GM21367 (cell line): ENCODE data around the gene ZDHHC14.

ENCODE experiments used
- ATAC-seq: cut with Tn5 transposase; IDR thresholded peaks from one replicate; pipeline ENCODE4 v1.9.1; 2021; ENCODE audit not compliant: unreplicated experiment

Gene ZDHHC14

DNA sequence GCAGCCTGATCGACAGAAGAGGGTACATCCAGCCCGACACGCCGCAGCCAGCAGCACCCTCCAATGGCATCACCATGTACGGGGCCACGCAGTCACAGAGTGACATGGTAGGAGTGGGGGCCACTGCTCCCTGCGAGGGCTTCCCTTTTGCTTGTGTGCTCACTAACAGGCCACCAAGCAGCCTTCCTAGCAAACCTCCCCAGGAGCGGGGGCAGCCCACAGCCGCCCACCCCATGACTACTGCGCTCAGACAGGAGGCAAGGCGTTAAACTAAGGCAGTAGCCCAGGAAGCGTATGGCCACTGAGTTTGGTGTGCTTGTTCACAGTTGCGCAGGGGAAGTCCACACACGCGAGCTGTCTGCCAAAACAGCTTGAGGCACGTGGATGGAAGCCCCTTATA lies 272.5 kb downstream of the ZDHHC14 start:
- no peak for ATAC-seq

DNA sequence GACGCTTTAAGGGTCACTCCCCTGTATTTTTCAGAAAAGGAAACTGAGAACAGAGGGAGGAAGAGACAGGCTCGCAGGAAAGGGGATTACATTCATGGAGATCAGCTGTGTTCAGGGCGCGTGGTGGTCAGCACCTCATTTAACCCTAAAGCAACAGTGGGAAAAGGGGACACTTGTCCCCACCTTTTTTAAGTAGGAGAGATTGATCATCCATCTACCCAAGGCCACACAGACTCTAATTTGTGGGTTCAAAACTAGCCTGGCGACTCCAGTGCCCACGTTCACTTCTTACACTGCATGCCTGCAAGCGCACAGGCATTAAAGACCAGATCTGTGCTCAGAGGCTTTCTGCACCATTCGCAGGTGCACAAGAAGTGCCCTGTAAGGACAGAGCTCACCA lies 274.1 kb downstream of the ZDHHC14 start:
- no peak for ATAC-seq

DNA sequence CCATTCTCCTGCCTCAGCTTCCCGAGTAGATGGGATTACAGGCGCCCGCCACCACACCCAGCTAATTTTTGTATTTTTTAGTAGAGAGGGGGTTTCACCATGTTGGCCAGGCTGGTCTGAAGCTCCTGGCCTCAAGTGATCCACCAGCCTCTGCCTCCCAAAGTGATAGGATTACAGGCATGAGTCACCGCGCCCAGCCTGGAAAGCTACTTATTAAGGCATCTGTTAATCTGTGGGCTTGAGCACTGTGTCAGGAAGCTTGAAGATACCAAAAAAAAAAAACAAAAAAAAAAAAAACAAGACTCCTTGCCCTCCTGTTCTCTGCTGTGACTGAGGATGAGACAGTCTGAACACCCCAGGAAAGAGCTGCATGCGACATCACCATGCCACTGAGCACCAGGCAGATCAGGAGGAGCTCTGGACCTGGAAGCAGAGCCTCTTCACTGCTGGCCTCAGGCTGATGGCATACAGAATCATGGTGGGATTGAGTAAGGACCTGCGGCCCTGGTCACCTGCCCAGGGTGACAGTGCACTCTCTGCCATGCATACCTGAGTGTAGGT lies 275.5 kb downstream of the ZDHHC14 start:
- ATAC-seq = no peak

DNA sequence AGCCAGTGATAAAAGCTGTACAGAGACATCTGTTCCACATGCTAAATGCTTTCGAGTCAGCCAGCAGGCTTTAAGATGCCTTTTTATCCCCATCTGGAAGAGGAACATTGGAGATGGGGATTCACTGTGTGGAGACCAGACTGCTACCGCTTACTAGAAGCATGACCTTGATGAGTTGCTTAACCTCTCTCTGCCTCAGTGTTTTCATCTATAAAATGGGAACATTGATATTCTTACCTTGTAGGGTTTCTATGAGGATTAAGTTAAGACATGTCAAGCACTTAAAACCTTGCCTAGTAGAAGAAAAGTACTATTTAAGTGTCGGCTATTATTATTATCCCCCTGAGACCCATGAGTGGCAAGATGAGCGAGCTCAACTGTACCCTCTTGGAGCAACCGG lies 276.8 kb downstream of the ZDHHC14 start:
- ATAC-seq = no peak

DNA sequence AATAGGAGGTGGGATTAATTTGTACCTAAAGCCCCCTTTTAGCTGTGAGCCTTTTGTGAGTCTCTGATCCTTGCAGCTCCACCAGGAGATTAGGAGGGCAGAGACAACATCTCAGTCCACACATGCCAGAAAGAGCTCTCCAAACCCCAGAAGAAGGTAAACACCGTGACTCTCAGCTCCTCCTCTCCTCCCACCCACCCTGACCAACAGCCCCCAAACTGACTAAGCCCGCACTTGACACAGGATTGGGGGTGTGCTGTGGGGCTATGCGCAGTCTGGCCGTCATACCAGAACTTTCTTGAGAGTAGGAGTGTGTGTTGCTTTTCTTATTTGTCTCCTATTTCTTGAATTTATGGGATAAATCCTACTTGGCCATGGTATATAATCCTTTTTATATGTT lies 277.3 kb downstream of the ZDHHC14 start:
- ATAC-seq = no peak

DNA sequence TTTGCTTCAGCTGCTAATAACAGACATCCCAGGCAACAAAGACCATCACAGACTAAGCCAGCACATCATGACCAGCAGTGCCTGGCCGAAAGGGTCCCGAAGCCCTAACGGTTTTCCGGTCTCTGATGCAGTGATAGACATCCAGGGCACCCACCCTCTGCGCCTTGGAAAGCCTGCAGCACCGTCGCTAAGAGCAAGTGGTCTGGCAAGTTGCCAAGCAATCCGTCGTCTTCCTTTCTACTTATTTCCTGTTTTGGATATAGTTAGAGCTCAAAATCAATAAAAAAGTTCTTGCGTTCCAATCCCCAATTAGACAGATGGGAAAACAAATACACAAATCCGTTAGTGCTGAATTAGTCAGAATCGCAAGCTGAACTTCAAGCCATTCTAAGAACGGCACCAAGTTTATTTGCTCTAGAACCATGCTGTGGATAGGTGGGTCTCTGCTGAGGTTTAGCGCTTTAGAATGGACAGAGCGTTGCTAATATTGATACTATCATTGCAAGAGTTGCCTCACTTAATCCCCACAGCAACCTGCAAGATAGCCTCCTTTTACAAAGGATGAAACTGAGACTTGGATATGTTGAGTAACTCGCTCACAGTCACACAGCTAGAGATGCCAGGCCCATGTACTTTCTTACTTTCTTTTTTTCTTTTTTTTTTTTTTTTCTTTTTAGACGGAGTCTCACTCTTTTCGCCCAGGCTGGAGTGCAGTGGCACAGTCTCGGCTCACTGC lies 278.7 kb downstream of the ZDHHC14 start:
- no peak for ATAC-seq

DNA sequence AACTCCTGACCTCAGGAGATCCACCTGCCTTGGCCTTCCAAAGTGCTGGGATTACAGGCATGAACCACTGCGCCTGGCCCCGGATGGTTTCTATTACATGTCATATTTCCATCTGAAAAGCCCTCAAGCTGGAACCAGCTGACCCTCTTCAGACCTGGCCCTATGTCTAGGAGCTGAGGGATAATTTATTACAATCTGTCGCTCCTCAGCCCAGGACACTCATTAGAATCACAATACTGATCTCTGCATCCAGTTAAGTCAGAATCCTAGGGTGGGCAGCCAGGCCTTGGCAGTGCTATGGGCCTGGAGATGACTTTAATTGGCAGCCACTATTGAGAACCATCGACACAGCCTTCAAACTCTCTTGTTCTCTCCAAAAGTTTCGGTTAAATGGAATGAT lies 279.4 kb downstream of the ZDHHC14 start:
- ATAC-seq = no peak

DNA sequence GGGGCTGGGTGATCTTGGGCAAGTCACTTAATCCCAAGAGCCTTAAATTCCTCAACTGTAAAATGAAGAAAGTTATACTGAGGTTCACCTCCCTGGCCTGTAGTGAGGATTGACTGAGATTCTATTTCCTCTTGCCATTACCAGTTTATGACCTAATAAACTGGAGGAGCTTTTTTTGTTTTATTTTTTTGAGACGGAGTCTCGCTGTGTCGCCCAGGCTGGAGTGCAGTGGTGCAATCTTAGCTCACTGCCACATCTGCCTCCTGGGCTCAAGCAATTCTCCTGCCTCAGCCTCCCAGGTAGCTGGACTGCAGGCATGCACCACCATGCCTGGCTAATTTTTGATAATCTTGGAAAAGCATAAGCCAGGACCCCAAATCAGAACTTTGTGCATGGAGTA lies 280.7 kb downstream of the ZDHHC14 start:
- ATAC-seq = no peak

DNA sequence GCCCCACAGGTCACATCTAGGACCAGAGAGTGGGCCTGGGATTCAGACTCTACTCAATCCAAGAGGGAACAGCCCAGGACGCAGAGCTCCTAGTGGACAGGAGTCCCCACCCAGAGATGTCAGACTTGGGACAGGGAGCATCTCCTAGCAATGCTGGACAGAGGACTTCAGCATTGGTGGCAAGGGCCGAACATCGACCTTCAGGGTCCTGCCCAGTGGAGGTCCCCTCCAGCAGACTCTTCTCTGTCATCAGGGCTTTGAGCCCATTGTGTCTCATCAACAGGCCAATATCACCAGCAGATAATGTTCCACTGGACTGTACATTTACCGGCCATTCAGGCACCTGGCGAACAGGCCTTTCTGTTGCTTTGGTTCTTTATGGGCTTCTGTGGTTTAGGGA lies 282.3 kb downstream of the ZDHHC14 start:
- no peak for ATAC-seq

DNA sequence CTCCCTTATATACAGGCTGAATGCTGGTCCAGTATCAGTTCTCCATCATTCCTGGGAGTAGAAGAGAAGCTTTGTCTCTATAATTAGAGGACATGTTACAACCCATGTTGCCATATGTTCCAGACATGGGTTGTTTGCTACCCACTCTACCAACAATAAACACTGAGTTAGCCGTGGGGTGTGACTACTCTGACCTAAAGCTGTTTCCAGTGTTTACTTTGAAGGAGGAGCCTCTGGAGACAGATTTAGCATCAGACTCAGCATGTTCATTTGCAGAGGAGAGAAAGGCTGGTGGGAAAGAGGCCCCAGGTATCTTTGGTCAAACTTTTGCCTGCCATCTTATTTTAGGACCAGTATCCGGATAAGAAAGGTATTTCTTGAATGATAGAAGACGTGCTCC lies 284.2 kb downstream of the ZDHHC14 start:
- ATAC-seq = no peak

DNA sequence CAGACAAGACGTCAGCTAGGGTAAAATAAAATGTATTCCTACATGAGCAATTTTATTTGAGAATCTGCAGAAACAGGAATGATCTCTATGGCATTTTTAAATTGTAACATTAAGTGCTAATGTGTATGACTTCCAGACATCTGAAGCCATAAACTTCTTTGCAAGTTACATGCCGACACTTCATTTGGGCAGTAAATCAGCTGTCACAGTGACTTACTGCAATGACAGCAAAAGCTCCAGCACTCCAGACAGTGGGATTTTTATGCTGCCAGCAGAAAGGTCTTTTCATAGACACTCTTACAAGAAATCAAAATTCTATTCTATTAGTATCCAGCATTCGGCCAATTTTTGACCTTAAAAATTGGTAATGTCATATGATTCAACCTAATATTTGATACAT lies 285.7 kb downstream of the ZDHHC14 start:
- no peak for ATAC-seq

DNA sequence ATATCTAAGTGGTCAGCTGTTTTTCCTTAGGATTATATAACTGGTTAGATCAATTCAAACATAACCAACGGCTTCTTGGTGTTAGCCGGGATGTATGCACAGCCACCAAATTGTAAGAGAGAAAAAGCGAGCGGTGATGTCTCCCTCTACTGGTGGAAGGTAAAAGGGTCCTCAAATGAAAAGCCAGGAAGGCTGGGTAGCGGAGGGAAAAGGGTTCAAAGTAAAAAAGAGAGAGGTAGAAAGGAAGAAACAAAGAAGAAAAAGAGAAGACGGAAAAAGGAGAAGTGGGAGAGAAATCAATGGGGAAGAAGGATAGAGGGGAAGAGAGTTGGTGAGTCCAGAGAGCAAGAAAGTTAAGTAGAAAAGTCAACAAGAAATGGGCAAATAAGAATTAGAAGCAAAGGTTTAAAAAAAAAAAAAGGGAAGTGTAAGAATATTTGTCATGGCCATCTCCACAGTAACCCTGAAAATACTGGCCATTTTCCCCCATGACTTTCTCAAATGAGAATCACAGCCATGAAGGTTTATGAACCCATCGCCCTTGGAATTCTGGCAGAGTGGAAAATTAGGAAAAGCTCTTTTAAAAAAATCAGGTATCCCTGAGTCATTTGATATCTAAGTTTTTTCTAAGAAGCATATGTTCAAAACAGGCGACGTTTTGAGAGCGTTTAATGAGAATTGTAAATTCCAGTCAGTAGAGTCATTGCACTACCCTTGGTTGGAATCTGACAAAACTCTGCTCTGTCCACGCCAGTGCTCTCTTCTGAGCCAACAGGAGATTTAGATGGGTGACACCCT lies 286.4 kb downstream of the ZDHHC14 start:
- no peak for ATAC-seq

DNA sequence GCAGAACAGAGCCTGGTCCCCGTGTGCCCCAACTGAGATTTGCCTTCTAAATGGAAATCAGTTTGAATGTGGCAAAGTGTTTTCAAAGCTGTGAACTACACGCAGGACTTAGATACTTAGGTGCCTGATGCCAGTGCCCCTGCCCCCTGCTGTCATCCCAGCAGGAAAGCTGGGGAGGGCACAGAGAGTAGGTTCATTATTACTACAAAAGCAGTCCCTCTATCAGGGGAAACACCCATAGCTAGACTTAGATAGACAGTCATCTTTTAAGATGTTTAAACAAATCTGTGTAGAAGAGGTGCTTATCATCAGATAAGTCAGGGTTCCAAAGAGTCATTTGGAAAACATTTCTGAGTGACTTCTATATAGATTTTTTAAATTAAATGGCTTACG lies 287.0 kb downstream of the ZDHHC14 start:
- no peak for ATAC-seq

DNA sequence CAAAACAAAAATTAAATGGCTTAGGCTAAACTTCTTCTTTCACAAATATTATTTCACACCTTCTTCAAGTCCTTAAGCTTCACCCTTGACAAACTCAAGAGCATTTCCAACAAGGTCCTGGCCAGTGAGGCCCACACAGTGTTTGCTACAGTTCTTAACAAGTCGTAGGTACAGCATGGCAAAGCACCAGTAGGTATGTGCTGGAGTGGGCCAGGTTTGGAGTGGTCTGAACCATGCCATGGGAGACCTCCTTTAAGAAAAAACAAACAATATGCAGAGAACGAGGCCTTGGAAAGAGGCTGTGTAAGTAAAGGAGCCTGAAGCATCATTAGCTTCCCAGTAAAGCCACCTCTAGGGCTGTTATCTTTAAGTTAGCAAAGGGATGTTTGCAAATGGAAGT lies 287.7 kb downstream of the ZDHHC14 start:
- ATAC-seq = no peak

DNA sequence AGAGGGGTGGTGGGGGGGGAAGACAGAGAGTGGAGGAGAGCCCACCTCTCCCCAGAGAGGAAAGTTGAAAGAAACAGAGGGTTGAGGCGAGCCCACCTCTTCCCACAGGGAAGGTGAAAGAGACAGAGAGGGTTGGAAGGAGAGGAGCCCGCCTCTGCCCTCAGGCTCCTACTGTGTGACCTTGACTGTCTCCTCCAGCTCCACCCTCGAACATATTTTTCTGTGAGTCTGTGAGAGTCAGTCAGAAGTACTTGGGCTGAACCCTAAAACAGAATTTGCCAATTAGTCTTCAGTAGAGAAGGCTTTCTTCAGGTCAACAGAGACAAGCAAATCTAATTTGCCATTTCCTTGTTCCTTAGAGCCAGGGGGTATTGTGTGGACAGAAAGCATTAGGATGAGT lies 288.3 kb downstream of the ZDHHC14 start:
- no peak for ATAC-seq

DNA sequence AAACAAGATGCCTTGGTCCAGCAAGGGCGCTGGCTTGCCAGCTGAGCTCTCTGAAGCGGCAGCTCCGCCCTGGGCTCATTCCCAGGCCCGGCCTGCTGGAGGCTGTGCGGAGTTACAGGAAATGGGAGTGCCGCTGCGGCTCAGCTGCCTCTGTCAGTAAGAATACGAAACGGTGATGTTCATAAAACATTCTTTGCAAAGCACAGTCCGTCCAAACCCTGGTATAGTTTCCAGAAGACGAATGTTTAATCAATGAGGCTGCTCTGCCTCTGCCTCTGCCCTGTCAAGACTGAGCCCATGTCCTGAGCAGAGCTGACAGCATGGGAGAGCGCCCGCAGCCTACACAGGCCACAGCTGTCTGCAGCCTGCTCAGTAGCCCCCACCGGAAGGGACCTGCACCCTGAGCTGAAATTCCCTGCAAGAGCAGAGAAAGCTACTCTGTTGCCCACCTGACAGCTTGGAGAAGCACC lies 288.8 kb downstream of the ZDHHC14 start:
- no peak for ATAC-seq

DNA sequence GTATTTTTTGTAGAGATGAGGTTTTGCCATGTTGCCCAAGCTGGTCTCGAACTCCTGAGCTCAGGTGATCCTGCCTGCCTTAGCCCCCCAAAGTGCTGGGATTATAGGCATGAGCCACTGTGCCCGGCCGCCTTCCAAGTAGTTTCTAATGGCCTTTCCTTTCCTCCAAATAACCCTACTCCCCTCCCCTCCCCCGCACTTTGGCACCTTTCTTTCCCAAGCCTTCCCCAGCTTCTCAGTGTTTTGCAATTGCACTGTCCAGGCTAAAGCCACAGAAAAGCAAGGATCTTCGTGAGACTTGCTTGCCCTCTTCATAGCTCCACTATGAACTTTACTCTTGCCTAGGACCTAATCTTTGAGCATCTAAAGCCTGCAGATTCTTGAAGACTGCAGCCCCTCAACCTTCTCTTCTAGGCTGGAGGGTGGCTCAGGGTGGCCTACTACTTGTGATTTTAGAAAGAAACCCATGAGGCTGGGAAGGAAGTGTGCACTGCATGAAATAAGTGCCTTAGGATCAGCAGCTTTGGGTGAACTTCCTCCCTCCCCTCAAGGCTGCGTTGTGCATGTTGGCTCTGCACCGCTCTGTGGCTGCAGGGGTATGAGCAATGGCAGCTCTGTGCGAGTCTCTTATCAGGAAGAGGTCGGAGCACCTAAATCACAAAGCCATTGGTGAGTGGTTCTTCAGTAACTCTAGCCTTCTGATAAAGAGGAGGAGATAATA lies 289.6 kb downstream of the ZDHHC14 start:
- no peak for ATAC-seq

DNA sequence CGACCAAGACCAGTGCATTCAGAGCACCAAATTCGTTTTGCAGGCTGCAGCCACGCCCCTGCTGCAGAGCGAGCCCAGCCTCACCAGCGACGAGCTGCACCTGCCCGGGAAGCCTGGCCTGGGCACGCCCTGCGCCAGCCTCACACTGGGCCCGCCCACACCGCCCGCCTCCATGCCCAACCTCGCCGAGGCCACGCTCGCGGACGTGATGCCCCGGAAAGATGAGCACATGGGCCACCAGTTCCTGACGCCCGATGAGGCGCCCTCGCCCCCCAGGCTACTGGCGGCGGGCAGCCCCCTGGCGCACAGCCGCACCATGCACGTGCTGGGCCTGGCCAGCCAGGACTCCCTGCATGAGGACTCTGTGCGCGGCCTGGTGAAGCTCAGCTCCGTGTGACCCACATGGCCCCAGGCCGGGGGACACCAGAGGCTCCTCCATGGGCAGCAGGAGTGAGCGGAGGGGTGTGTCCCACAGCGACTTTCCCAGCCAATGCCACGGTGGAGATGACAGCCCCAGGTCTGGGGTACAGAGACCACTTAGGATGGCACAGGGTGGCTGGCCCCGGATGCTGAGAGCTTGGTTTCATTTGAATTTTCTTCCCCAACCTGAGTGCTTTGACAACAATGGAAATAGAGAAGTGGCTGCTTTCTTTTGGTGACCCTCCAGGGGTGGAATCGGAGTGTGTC lies 291.9 kb downstream of the ZDHHC14 start:
- no peak for ATAC-seq

DNA sequence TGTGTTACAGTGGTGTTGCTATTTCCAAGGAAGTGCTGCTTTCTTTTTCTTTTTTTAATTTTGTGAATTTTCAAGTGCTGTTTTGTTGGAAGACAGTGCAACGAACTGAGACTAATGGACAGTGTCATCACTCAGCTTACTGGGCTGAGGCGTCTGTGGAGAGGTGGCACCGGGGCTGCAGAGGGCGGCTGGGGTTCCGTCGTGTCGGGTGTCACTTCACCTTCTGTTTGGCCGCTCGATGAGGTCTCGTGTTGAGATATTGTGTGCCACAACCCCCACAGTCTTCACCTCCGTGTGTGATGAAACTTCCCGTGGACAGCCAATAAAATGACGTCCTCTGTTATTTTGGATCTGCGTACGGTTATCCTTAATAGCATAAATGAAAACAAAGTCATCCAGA lies 292.6 kb downstream of the ZDHHC14 start:
- no peak for ATAC-seq

DNA sequence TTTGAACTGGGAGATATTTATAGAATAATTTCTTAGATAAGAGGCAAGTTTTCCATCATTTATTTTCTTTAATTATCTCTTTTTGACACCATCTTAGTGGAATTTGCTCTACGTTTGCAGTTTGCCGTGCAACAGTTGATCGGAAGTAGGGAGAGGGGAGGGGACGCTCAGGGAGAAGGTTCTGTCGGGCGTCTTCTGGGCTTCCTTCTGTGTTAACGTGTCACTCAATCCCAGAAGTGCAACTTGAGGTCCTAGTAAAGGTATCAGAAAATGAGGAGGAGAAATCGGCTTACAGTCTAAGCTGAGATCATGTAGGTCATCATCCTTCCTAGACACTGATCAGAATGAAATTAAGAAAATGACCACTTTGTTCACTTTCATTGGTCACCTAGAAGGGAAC lies 293.1 kb downstream of the ZDHHC14 start:
- no peak for ATAC-seq

DNA sequence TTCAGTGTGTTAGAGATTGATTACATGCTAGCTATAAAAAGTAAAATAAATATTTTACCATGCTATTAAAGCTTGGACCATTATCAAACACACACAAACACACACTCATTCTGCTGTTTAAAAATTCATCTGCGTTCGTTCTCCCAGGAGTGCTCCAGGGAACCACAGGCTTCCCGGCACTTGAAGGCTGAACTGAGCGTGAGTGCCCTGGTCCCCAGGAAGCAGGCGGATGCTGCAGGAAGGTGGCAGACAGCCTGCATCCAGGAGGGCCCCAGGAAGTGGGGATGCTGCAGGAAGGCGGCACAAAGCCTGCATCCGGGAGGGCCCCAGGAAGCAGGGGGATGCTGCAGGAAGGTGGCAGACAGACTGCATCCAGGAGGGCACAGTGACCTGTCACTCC lies 294.8 kb downstream of the ZDHHC14 start:
- no peak for ATAC-seq
